Measurements from ENCODE around the gene WDR88.

DNA sequence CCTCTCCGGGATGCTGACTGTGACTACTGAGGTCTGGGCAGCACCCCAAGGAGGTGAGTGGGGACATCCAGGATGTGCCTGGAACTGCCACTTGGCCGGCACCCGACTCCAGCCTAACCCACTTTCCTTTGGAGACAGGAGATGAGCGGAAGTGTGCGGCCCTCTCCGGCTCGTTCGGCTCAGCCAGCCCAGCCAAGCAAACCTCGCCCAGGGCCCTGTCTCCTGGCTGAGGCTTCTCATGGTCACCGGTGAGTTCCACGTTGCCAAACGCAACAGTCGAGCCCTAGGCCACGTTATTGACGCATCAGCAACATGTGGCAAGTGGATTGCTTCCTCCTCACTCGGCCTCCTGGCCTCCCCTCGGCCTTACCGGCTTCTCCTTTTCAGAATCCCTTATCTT lies 88.2 kb downstream of the WDR88 start:
- TF ChIP-seq, protein P1, sequence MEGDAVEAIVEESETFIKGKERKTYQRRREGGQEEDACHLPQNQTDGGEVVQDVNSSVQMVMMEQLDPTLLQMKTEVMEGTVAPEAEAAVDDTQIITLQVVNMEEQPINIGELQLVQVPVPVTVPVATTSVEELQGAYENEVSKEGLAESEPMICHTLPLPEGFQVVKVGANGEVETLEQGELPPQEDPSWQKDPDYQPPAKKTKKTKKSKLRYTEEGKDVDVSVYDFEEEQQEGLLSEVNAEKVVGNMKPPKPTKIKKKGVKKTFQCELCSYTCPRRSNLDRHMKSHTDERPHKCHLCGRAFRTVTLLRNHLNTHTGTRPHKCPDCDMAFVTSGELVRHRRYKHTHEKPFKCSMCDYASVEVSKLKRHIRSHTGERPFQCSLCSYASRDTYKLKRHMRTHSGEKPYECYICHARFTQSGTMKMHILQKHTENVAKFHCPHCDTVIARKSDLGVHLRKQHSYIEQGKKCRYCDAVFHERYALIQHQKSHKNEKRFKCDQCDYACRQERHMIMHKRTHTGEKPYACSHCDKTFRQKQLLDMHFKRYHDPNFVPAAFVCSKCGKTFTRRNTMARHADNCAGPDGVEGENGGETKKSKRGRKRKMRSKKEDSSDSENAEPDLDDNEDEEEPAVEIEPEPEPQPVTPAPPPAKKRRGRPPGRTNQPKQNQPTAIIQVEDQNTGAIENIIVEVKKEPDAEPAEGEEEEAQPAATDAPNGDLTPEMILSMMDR (IDR thresholded peaks at IDR 0.05) = no peak
- no peak for TF ChIP-seq POLR2A (IDR thresholded peaks at IDR 0.05)
